Activated T-cell treated with anti-CD3 and anti-CD28 coated beads, Interleukin-2, amount 50 U/mL, for 48 hours (primary cell): ENCODE data around the gene TMEM244.
"Not testable (repeated sequence)": the region's sequence is repeated elsewhere in the genome, so short reads cannot be mapped to it uniquely, and the experiment has no call there.

Experiments
- DNase-seq, 2 experiments: peaks; one replicate each; pipeline ENCODE4 v3.0.0-alpha.2; 2020

The TMEM244 gene

DNA sequence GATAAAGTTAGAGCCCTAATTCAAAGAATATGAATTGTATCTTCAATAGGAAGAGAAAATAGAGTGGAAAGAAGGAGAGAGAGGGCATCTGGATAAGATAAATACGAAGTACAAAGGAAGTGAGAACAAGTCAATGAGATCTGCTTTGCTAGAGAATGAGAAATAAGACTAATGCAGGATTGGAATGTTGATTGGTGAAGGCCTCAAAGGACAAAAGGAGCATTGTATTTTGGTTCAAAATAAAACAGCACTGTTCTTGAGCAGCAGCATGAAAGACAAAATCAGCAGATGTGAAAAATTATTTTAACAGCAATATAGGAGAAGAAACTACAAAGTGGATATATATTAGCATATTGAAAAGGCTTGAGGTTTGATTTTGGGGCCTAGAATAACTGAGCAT lies 5.1 kb upstream of the TMEM244 start:
- DNase-seq = no peak

DNA sequence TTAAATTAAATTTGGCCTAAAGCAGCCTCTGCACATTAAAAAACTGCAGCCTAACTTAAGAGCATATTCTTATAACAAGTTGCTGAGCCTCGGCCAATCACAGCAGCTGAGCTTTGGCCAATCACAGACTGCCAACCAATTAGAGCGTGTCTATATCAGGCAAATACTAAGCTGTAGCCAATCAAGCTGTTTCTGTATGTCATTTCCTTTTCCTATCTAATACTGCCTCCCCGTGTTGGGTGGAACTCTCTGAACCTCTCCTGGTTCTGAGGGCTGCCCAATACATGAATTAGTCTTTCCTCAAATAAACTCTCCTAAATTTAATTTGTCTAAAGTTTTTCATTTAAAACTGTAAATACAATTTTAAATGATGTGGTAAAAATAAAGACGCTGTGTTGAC lies 3.9 kb upstream of the TMEM244 start:
- DNase-seq = no peak

DNA sequence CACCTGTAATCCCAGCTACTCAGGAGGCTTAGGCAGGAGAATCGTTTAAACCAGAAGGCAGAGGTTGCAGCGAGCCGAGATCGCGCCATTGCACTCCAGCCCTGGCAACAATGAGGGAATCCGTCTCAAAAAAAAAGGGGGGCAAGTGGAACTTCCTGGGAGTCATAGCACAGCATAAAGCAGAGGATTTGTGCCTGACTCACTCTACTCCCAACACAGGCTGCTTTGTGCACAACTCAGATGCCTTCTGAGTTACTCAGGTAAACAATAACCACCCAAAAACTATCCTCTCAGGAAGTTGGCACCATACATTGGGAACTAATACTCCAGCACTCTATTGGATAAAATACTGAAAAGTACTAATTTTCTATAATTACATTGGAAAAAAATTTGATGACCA lies 2.5 kb upstream of the TMEM244 start:
- DNase-seq = no peak

DNA sequence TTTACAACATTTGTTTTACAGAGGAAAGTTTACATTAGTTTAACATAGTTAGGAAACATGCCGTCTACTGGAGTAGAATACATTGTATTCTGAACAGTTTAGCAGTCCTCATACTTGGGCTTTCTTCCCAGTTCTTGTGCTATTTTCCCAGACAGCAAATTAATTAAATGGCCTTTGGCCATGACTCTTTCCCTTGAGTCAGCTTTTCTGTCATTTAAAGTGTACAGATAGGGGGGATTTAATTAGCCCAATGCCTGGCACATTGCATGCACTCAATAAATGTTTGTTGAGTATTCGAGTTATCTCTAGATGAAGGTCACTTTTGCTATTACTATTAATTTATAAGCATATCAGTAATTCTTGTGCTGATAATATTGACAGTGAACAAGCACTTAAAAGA lies 1.6 kb downstream of the TMEM244 start:
- no peak for DNase-seq

DNA sequence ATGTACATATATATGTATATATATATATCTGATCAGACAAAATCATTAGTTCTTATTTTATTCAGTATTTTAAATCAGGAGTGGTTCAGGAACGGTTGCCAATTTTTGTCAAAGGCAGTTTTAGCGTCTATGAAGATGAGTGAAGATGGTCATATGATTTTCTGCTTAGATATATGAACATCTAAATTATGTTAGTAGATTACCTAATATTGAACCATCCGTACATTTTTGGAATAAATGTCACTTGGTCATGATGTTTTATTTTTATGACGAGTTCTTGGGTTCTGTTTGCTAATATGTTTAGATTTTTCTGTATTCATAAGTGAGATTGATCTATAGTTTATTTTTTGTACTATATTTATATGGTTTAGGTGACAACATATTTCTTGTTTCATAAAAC lies 3.3 kb downstream of the TMEM244 start:
- no peak for DNase-seq

DNA sequence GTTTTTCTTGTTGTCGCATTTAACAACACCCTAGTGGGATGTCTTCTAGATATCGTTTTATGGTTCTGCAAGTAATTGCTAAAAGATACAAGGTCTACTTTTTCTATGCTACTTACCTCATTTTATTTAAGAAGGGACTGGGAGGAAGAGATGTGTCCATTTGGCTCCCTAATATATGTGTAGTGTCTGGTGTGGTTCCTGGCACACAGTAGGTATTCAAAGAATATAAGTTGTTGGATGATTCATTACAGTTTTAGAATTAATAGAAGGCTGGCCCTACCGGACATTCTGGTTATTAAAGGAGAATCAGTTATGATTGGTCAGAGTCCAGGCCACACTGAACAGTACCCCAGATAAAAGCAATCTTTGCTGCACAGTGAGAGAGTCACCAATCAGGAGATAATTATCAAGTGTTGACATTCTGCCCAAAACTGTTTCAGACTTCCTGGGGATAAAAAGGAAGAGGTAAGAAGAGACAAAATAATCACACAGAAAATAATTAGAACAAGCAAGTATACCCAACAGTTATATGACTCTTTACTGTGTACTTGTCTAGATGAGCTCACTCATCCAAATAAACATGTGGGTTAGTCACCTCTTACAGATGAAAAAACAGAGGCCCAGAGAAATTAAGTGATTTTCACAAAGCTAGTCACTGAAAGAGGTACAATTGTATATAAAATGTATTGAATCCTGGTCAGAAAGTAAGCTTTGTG lies 7.0 kb downstream of the TMEM244 start:
- DNase-seq = no peak

DNA sequence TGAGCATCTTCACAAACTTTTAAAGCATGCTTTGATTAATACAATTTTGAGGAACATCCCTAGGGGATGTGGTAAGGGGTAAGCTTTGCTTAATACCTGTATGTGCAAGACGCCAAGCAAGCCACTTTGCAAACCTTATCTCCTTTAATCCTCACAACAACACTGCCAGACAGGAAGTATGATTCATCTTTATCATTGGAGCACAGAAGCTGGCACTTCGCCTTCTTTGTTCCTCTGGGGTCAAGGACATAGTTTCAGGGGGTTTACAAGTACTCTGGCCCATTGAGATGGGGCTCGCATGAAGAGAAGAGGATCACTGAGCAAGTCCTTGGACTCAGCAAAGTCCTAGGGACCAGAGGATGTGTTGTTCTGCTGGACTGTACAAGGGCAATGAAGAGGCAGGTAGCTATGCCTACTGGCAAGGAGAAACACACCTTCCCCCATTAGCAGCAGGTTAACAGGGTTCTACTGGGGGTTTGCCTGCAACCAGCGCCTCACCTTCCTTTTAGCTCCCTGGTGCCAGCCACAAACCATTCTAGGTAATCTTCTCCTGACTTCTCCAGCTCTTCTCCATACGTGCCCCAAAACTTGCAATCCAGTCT lies 8.8 kb downstream of the TMEM244 start:
- no peak for DNase-seq

DNA sequence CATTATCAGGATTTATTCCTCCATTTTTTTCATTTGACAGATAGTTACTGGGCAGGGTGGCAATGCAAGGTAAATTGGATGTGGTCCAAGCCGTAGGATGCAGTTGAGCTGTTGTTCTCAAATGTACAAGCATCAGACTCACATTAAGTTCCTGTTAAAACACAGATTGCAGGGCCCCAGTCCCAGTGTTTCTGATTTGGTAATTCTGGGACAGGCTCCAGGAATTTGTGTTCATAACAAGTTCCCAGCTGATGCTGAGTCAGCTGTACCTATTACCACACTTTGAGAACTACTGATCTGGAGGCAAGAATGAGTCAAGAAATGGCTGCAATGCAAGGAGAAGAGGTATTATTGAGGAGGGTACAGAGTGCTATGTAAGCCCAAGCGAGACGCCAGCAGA lies 11.7 kb downstream of the TMEM244 start:
- DNase-seq = no peak

DNA sequence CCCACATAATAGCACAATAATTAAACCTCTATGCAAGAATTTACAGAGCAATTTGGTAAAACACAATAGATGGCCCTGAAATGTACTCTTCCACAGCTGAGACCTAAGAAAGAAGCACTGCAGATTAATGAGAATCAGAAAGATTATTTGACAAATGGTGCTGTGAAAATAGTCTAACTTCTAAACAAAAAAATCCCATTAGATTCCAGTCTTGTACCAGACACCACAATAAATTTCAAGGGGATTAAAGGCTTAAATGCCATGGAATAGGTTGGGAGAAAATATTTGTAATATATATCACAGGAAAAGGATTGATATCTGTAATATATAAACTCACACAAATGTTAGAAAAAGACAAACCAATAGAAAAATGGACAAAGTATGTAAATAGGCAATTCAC lies 14.4 kb downstream of the TMEM244 start:
- no peak for DNase-seq

DNA sequence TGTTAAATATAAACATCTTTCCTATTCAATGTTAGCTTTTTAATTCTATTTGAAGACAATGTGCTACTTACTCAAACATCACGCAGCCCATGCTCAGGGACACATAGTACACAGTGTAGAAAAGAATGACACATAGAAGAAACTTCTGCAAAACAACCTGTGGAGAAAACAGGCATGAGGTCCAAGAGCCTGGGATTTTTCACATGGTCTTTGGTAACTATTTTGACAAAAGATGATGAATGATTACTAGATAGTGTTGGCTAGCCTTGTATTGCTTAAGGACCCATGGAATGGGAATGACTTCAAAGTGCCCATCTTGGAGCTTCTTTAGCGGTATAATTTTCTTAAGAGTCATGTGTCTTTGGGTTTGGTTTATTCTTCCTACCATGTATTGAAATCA lies 15.4 kb downstream of the TMEM244 start:
- DNase-seq = no peak

DNA sequence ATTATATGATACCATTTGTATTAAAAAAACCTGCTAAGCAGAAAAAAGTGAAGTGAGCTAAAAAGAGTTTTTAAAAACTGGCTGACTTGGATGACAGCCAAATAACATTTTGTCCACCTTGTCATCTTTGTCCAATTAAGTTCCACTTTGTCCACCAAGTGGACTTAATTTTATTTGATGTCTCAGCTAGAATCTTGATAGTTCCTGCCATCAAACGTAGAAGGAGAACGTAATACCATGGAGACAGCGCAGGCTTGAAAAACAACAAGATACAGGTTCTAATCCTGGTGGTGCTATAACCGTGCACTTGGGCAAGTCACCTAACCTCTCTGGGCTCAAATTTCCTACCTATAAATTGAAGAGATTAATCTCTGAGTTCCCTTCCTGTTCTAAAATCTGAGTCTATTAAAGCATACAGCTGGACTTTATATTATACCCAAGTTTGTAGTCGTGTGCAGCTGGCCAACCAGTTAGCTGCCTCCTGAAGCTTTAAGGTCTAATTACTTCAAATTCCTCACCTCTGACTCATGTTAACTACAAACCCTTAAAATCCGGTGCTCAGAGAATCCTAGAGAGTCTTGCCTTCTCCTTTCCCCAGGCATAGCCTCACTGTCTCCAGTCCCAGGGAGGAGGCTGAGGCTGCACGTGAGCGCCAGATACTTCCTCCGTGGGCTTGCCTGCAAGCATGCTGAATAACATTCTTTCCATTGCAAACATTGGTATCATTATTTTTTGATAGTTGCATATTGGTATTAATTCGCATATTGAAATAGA lies 16.8 kb downstream of the TMEM244 start:
- no peak for DNase-seq

DNA sequence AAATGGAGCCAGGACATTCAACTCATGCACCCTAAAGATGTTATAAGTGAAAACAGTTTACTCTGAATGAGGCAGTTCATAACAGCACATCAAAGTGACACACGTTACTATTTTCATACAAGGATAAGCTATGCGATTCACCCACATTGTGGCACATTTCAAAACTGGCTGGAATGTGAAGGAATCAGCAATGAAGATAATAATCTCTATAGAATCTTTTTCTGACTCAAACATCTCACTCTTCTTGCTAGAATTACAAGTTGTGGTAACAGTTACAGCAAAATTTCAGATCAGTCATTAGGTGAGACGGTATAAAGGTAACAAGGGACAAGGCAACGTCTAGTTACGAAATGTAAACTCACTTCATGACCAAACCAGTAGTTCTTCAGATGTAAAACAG lies 17.5 kb downstream of the TMEM244 start:
- DNase-seq = no peak

DNA sequence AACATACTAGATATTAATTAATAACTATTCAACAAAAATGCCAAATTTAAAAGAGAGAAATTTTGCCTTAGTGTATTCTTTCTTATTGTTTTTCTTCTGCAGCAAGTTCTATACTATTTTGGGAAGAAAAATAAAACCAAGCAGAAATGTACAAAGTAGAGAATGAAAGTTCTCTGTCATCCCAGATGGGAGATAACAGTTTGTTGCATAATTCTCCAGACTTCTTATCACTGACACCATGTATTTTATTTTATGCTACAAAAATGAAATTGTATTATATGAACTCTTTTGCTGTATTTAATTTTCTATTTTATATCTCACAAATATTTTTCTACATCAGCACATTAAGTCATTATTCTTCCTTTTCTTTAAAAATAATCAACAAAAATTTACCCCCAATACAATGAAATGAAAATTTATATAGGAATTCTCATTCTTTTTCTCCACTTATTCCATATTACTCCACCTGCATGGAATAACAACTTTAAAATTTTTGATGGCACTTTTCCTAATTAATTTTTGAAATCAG lies 18.2 kb downstream of the TMEM244 start:
- DNase-seq = no peak

DNA sequence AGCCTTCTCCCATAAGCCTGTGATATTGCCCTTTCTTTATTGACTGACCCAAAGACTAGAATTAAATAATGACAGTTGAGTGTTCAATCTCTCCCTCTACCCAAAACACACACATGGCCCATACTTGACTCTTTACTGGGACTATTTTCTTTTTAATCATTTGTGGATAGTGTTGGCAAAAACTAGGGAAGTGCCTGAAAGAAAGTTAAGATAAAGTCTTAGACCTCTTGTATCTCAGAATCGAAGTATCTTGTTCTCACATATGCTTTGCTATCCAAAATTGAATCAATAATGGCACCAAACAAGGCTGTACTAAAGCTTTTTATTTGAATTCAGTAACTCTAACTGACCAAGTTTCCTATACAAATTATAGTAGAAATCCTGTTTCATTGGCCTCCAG lies 19.0 kb downstream of the TMEM244 start:
- DNase-seq = no peak

DNA sequence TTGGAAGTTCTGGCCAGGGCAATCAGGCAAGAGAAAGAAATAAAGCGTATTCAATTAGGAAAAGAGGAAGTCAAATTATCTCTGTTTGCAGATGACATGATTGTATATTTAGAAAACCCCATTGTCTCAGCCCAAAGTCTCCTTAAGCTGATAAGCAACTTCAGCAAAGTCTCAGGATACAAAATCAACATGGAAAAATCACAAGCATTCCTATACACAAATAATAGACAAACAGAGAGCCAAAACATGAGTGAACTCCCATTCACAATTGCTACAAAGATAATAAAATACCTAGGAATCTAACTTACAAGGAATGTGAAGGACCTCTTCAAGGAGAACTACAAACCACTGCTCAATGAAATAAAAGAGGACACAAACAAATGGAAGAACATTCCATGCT lies 21.6 kb downstream of the TMEM244 start:
- not testable (repeated sequence) for DNase-seq

DNA sequence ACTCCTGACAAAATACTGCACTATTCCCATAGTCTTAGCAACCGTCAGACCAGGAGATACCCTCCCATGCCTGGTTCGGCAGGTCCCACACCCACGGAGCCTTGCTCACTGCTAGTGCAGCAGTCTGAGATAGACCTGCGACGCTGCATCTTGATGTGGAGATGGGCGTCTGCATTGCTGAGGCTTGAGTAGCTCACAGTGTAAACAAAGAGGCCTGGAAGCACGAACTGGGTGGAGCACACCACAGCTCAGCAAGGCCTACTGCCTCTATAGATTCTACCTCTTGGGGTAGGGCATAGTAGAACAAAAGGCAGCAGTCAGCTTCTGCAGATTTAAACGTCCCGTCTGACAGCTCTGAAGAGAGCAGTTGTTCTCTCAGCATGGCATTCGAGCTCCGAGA lies 25.4 kb downstream of the TMEM244 start:
- no peak for DNase-seq

DNA sequence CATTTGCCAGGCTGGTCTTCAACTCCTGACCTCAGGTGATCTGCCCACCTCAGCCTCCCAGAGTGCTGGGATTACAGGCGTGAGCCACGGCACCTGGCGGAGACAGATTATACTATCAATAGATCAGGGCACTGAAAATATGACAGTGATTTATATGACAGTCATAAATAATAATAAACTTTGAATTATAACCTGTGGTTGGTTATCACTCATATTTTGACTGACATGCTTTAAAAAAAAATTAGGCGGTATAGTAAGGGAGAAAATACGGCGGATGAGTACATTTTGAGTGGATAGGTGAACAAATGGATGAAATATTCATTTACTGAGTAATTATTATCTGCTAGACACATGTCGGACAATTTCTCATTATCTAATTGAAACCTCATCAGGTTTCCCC lies 28.8 kb downstream of the TMEM244 start:
- DNase-seq = no peak

DNA sequence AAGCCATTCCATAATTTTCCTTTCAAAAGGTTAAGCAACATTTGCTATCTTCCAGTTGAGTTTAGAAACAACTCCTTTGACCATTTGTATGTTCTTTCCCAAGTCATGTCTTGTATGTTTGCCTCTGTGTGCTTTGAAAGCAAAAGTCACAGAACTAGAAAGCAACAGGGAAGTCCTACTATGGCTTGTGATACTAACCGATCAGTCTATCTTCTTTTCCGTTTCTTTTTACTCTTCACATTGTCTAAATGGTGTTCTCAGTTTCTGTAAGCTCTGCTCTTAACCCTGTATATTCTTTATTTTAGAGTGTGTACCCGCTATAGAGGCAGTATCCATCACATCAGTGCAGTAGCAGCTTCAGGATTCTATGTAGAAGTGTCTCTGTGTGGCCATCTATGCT lies 32.9 kb downstream of the TMEM244 start:
- no peak for DNase-seq

DNA sequence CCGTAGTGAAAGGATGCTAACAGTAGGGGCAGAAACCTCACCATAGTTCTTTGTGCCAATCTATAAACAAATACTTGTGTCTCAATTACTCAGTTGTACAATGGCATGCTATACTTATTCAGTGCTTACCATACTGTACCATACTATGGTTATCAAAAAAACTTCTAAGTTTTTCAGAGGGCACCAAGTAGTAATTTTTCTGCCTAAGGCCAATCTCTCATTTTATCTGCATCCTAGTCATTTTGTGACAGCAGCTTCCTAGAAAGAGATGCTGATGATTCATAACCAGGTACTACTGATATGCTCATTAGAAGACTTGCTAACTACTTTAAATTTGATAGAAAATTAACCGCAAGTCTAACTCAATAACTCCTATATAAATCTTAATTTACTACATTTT lies 42.9 kb downstream of the TMEM244 start:
- DNase-seq = no peak

DNA sequence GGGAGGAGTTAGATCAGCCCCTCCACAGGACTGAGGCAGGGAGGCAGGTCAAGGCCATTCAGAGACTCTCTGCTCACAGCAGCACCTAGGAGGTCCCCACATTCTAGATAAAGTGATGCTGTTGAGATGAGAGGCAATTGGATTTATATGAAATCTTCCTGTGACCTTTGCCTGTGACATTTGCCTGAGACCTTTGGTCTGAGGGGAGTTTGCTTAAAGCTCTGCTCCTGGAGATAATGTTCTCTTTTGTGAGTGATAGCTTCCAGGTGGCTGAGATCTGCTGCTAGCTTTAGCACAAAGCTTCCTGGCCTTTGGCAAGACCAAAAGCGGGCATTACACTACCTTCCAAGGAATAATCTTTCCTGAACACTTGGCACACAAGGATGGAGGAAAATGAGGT lies 43.3 kb downstream of the TMEM244 start:
- no peak for DNase-seq

DNA sequence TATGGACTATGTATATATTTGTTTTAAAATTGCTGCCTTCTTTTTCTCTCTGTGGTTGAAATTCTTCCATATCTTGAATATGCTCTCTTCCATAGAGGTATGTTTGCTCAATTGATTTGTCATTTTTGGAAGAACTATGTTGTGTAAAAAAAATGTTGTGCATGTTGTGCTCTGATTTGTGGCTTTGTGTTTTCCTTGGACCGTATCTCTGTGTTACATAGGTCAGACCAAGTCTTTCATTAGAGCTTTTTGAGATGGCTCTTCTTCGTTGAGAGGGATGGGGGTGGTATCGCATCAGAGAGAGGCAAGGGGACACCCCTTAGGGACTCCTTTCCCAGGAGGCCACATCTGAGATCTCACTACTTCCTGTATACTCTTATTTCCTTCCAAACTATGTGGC lies 43.8 kb downstream of the TMEM244 start:
- no peak for DNase-seq

DNA sequence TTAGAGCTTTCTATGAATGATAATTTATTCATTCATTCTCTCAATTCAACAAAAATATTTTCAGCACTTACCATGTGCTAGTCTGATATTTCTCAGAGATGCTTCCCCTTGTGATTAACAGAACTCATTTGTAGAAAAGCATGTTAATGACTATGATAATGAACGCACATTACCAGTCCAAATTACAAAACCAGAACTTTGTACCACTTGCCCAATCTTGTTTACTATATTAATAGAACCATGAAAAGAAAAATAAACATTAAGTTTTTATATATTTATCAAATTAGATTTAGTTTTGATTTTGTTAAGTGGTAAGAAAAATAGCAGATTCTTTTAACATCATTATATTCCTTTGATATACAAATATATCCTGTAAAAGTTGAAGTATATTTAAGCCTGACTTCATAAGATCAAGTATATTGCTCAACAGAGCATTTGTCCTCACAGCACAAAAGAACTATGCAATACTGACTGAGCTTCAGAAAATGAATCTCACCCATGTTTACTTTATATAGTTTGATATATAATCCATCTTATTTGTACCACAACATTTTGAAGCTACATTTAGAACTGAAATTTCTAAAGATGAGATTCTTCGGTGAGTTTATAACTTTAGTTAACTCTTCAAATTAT lies 48.9 kb downstream of the TMEM244 start:
- DNase-seq = no peak

DNA sequence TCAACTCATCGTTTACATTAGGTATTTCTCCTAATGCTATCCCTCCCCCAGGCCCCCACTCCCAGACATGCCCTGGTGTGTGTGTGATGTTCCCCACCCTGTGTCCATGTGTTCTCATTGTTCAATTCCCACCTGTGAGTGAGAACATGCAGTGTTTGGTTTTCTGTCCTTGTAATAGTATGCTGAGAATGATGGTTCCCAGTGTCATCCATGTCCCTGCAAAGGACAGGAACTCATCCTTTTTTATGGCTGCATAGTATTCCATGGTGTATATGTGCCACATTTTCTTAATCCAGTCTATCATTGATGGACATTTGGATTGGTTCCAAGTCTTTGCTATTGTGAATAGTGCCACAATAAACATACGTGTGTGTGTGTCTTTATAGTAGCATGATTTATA lies 54.0 kb downstream of the TMEM244 start:
- DNase-seq = not testable (repeated sequence)

DNA sequence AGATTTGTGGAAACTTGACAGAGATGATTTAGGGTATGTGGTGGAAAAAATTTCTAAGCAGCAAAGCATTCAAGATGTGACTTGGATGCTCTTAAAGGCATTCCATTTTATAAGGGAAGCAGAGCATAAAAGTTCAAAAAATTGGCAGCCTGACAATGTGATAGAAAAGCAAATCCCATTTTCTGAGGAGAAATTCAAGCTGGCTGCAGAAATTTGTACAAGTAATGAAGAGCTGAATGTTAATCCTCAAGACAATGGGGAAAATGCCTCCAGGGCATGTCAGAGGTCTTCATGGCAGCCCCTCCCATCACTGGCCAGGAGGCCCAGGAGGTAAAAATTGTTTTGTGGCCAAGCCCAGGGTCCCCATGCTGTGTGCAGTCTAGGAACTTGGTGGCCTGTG lies 58.2 kb downstream of the TMEM244 start:
- not testable (repeated sequence) for DNase-seq
